DMS114 treated with DMSO at 0.1 percent for 48 hours (cell line): Measurements from ENCODE around the gene CIB4.

Source experiments
- DNase-seq: peaks from one replicate; lab custom pipeline; 2025; ENCODE audit not compliant: unreplicated experiment; lab: John Stamatoyannopoulos, UW

The CIB4 gene

DNA sequence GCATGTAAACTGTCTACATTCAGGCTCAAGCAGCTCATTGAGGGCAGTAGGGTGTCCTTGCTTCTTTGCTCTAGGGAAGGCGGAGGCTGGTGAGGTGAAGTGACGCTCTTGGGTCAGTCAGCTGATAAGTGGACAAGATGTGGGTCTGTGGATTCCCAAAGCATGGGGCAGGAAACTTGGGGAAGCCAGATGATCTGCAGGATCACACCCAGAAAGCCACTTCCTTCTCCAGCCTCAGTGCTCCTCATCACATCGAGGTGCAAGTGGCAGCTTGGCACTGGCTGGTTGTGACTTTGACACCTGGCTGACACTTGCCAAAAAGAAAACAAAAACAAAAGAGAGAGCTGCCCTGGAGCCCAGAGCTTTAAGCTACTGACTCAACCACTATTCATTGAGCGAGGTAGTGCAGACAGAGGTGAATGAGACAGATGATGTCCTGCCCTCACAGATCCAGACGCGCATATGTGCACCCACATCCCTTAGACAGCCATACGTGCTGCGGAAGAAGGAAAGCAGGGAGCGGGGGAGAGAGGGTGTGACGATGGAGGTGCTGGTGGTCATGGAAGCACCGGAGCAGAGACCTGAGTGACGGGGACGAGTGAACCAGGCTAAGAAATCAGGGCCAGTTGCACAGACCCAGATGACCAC, 3.1 kb upstream of the CIB4 start:
- DNase-seq = no peak

- DNase-seq = no peak
Measured at GRCh38 chr2:26642429-26642828, 1.3 kb upstream of the CIB4 start.

DNA sequence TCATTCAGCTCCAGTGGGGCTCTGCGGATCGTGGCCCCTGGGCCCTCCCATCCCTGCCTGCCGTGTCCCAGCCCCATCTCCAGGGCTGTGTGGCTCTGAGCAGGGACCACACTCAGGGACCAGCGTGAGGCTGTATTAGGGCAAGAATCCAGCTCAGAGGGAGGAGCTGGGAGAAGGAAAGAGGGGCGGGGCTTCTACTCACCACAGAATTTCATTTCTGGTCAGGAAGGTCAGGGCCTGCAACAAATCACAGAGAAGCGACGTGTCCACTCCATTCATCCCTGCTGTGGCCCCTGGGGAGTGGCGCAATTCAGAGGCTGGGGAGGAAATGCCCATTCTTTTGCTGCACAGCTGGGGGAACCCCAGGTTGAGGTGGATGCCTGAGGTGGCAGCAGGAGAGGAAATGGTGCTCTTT, 828 bp downstream of the CIB4 start:
- no peak for DNase-seq

DNA sequence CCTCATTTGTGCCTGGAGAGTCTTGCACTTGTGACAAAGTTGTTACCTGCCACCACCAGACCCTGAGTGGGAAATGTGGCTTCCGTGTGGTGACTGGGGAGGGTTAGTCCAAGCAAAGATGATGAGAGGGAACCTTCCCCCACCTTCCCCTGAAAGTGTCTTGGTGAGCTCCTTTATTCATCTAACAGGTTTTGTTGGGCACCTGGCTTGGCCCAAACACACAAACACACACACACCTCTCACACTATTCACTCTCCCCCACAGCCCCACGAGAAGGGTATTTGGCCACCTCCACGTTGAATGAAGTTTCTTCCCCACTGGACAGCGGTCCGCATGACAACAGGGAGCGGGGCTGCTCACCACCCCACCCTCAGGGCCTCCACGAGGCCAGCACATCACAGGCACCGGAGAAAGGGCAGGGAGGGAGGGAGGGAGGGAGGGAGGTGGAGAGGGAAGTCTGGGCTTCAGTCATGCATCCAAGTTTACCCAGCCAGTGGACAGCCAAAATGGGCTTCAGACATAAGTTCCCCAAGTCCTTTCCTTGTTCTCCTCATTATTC, 1.4 kb downstream of the CIB4 start:
- DNase-seq = no peak

DNA sequence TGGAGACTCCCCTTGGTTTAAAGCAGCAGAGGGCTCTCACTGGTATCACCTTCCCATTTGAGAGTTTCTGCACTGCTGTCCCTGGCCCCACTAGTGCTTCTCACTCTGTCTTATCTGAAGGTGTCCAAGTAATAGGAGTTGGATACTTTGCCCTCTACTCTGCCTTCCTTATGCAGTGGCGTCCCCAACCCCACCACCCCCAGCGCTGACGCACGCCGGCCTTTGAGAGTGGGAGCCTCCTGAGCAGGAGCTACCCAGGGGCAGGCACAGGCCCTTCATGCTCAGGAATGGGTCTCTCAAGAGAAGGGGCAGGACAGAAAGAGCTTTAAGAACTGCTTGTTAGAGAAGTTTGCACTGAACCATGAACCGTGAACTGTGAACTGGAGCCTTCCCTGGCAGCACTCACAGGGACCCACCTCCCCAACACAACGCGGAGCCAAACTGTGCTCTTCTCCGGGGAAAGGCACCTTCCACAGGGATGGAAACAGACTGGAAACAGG, 3.3 kb downstream of the CIB4 start:
- DNase-seq = no peak

- no peak for DNase-seq
Measured at GRCh38 chr2:26636935-26637334, 4.2 kb downstream of the CIB4 start.

GRCh38 chr2:26635401-26635800, 5.8 kb downstream of the CIB4 start:
- no peak for DNase-seq

GRCh38 chr2:26634636-26635230, 6.4 kb downstream of the CIB4 start:
- no peak for DNase-seq

- DNase-seq = no peak
Measured at GRCh38 chr2:26633993-26634595, 7.1 kb downstream of the CIB4 start.

DNA sequence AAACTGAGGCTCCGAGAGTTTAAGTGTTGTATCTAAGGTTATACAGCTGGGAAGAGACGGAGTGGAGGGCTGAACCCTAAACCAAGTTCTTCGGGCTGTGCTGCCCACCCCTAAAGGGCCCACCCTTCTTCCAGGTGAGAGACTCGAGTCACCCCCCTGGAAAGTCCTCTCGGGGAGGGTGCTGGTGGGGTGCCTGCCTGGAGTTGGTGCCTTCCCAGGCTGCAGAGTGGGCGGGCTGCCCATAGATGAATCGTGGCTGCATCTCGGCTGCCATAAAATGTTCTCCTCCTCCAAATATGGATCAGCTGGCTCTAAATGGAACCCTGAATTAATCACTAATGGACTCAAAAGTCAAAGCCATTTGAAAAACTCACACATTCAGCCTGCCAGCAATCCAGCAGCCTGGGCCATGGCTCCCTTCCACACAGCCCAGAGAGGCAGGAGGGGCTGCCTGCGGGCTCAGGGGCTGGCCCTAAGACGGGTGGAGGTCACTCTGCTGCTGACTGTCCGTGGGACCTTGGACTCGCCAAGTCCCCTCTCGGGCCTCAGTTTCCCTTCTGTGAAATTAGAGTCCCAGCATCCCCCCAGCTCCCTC, 7.7 kb downstream of the CIB4 start:
- no peak for DNase-seq

GRCh38 chr2:26632624-26633185, 8.5 kb downstream of the CIB4 start:
- no peak for DNase-seq

DNA sequence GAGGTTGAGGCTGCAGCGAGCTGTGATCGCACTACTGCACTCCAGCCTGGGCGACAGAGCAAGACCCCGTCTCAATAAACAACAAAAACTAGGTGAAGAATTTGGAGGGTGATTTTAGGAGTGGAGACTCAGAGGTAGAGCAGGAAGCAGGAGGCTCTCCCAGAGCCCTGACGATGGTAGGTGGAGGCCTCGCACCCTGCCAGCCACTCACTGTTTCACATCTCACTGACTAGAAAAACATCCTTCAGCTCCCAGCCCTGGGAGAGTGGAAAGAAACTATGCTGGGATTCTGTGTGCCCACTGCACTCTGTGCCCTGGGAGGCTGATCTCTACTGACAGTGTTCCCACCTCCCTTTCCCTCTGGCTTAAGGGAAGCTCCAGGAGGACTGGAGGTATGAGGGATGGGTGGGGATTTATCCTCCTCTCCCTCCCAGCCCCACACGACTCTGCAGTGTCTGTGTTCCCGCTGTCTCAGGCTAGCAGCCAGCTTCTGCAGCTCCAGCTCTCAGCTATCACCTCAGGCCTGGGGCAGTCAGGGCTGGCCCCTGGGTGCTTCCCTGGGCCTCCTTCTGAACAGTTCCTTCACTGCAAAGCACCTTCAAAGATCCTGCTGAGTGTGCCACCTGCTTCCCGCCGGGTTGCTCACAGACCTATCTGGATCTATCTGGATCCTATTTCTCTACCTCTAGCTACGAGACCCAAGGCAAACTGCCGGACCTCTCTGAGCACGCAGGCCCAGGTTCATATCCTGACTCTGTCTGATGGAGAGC, 9.6 kb downstream of the CIB4 start:
- DNase-seq = no peak

DNA sequence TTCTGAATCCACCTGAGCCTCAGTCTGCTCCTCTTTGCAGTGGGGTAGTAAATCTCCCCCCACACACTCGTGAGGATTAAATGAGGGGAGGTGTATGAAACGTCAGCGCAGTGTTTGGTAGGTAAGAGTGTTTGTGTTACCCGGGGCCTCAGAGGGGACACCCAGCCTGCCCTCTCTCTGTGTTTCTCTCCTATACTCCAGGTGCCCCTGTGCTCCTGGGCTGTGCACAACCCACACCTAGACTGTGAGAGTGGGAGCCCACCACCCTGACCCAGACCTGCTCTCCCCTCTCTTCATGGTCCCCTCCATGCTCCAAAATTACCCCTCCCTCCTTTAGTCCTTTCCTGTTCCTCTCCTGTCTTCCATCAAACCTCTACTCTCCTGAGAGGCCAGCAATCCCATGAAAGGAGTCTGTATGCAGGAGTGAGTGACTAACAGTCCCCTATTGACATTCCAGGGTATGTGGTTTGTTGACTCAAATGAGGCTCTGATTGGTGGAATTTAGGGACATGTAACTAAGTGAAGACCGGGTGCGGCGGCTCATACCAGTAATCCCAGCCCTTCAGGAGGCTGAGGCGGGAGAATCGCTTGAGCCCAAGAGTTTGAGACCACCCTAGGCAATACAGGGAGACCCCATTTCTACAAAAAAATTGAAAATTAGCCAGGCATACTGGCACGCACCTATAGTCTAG, 10.4 kb downstream of the CIB4 start:
- no peak for DNase-seq

DNA sequence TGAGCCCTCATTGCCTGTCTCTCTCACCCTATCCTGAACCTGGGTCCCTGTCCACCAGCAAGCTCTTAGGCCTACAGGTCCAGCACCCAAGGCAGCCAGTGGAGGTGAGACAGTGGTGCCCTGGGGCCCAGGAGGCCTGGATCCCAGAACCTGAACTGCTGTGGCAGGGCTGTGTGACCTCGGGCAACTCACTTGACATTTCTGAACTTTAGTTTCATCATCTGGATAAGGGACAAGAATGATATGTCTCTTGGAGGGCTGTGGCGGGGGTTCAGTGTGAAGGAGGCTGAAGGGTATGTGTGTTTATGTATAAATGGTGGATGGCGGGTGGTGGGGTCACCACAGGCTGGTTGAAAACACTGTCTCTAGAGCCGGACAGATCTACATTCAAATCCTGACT, 10.9 kb downstream of the CIB4 start:
- DNase-seq = no peak

- DNase-seq = no peak
Measured at GRCh38 chr2:26629751-26630150, 11.4 kb downstream of the CIB4 start.

GRCh38 chr2:26629346-26629630, 11.9 kb downstream of the CIB4 start:
- no peak for DNase-seq

- DNase-seq = no peak
Measured at GRCh38 chr2:26628561-26629345, 12.4 kb downstream of the CIB4 start.

DNA sequence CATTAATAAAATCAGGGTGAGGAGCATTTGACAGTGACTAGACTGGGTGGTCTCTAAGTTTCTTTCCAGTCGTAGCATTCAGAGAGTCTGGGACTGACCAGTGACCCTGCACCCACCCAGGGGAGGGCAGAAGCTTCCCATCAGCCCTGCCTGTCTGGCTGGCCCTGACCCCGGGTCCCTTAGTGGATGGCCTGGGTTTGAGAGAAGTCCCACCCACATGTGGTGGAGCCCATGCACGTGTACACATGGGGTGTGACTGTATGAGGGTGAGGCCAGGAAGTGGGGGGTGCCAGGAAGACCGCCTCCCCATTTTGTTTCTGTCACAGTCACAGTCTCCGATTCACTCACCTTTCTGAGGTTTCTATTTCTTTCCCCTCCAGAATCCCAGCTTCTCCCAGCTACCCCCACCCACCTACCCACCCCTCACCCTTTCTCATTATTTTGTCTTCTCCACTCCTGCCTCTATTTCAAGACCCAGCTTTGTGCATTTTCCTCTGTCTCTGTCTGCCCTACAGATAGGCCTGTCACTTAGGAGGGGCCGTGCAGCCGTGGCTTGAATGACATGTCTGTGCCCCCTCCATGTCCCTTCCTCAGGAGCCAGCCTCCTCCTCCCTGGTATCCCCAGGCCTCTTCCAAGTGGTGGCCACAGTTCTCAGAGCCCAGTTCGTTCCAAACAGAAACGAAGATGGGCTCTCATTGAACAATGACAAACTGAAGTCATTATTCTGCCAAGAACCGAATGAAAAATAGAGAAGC, 13.6 kb downstream of the CIB4 start:
- no peak for DNase-seq

DNA sequence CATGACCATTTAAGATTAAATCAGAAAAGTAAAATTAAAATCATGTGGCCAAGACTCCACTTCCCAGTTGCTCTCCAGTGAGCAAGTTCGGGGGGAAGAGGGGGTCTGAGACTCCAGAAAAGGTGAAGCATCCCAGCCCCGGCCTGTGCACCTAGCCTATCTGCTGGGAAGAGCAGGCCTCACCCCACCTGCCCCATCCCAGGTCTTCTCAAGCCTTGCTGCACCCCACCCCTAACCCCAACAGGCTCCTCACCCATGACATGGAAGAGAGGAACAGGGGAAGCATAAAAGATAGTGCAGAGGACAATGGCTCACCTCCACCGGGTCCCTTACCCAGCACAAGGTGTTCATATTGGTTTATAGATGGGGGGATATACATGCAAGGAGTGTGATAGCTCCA, 14.6 kb downstream of the CIB4 start:
- no peak for DNase-seq
